Neuronal stem cell (in vitro differentiated cells): ENCODE data around the gene TUBA8.
A peak's percentile ranks its signal among the peaks of the same experiment; 100 is the strongest.

Experiments used
- DNase-seq: peaks from one replicate; pipeline ENCODE4 v3.0.0-alpha.2; 2013; ENCODE audit warnings: low spot score
- H2AFZ ChIP-seq: one replicate; pipeline ENCODE4 v1.6.1; 2013; ENCODE audit warnings: mild to moderate bottlenecking, low read length, inconsistent platforms
- H2AK5ac ChIP-seq: 2 replicates; pipeline ENCODE4 v1.6.1; 2013; ENCODE audit warnings: low read depth, mild to moderate bottlenecking, inconsistent platforms, low read length, moderate library complexity, mixed read lengths
- H2BK120ac ChIP-seq: 2 replicates; pipeline ENCODE4 v1.6.1; 2013; ENCODE audit warnings: low read depth, mild to moderate bottlenecking, inconsistent platforms, low read length, moderate library complexity, mixed read lengths
- H2BK12ac ChIP-seq: one replicate; pipeline ENCODE4 v1.6.1; 2013; ENCODE audit warnings: low read length, inconsistent platforms
- H2BK15ac ChIP-seq: 2 replicates; pipeline ENCODE4 v1.6.1; 2013; ENCODE audit warnings: mild to moderate bottlenecking, low read length, inconsistent platforms, mixed read lengths
- H2BK5ac ChIP-seq: one replicate; pipeline ENCODE4 v1.6.1; 2013; ENCODE audit warnings: inconsistent platforms, mild to moderate bottlenecking, low read length, moderate library complexity
- H3K14ac ChIP-seq: one replicate; pipeline ENCODE4 v1.6.1; 2013; ENCODE audit warnings: low read length, inconsistent platforms
- H3K18ac ChIP-seq: 2 replicates; pipeline ENCODE4 v1.6.1; 2013; ENCODE audit warnings: low read length, inconsistent platforms
- H3K23ac ChIP-seq: 2 replicates; pipeline ENCODE4 v1.6.1; 2013; ENCODE audit warnings: low read depth, mild to moderate bottlenecking, mixed read lengths, low read length, inconsistent platforms; ENCODE audit not compliant: poor library complexity
- H3K27ac ChIP-seq: replicated peaks from 3 replicates; pipeline ENCODE4 v1.5.1; 2013; ENCODE audit warnings: low read length, inconsistent platforms
- H3K27me3 ChIP-seq, 3 experiments: 2 replicates each; pipeline ENCODE4 v1.6.1; 2013; ENCODE audit warnings: low read length in 3 of 3, mild to moderate bottlenecking in 2 of 3, inconsistent platforms in 1 of 3, low read depth in 1 of 3, mixed read lengths in 1 of 3, moderate library complexity in 1 of 3; ENCODE audit not compliant: control insufficient read depth in 3 of 3, insufficient read depth in 3 of 3
- H3K36me3 ChIP-seq, 2 donors: replicated peaks in 1 of 2; 2 replicates each; pipeline ENCODE4 v1.6.1; 2013; ENCODE audit warnings: low read length in 2 of 2; ENCODE audit not compliant: control insufficient read depth in 2 of 2, insufficient read depth in 2 of 2
- H3K4ac ChIP-seq: 2 replicates; pipeline ENCODE4 v1.6.1; 2013; ENCODE audit warnings: inconsistent platforms, mild to moderate bottlenecking, low read length, moderate library complexity
- H3K4me1 ChIP-seq, 2 donors: 1 replicate in 1 of 2; 2 replicates in 1 of 2; pipeline ENCODE4 v1.6.1; 2013; ENCODE audit warnings: low read length in 2 of 2, low read depth in 1 of 2; ENCODE audit not compliant: control insufficient read depth in 2 of 2, insufficient read depth in 1 of 2
- H3K4me2 ChIP-seq: one replicate; pipeline ENCODE4 v1.6.1; 2013; ENCODE audit warnings: mild to moderate bottlenecking, low read length, inconsistent platforms; ENCODE audit not compliant: insufficient read depth, poor library complexity, severe bottlenecking
- H3K4me3 ChIP-seq, 2 donors: 2 replicates each; pipeline ENCODE4 v1.5.1; 2013; ENCODE audit warnings: low read length in 2 of 2, mild to moderate bottlenecking in 2 of 2, inconsistent platforms in 1 of 2, moderate library complexity in 1 of 2
- H3K79me1 ChIP-seq: one replicate; pipeline ENCODE4 v1.6.1; 2013; ENCODE audit warnings: low read depth, mild to moderate bottlenecking, inconsistent platforms, low read length, moderate library complexity
- H3K9ac ChIP-seq: one replicate; pipeline ENCODE4 v1.6.1; 2013; ENCODE audit warnings: mild to moderate bottlenecking, low read depth, low read length, inconsistent platforms; ENCODE audit not compliant: poor library complexity
- H3K9me3 ChIP-seq, 2 donors: replicated peaks in 1 of 2; 2 replicates each; pipeline versions ENCODE3 to v1.6.1; 2013; ENCODE audit warnings: low read length in 2 of 2, mild to moderate bottlenecking in 2 of 2, inconsistent platforms in 1 of 2, low read depth in 1 of 2, mixed read lengths in 1 of 2, moderate library complexity in 1 of 2; ENCODE audit not compliant: control insufficient read depth in 2 of 2, insufficient read depth in 1 of 2
- H4K8ac ChIP-seq: one replicate; pipeline ENCODE4 v1.6.1; 2013; ENCODE audit warnings: low read depth, mild to moderate bottlenecking, inconsistent platforms, low read length, moderate library complexity
- H4K91ac ChIP-seq: one replicate; pipeline ENCODE4 v1.6.1; 2013; ENCODE audit warnings: low read length, low read depth, mild to moderate bottlenecking, inconsistent platforms; ENCODE audit not compliant: poor library complexity
- WGBS, 2 donors: extraction: QIAGEN DNeasy Blood & Tissue Kit; methylation state at CpG; one replicate each; pipeline ENCODE4 v1.1.7; 2013; ENCODE audit warnings: missing lambda C conversion rate in 2 of 2, mixed read lengths in 1 of 2; ENCODE audit not compliant: insufficient read length in 2 of 2, insufficient replicate concordance in 1 of 2; ENCODE audit errors: extremely low coverage in 2 of 2; 5-methylcytosine and 5-hydroxymethylcytosine counted together

Gene TUBA8

GRCh38 chr22:18114495-18114894 lies 3.9 kb downstream of the TUBA8 start:
- H2AK5ac ChIP-seq: no peak overlapping the region
- H3K4me2 ChIP-seq: no peak overlapping the region
- no peak overlapping the region for H3K14ac ChIP-seq
- no peak overlapping the region for H3K9ac ChIP-seq
- no peak overlapping the region for H3K4me3 ChIP-seq
- H3K79me1 ChIP-seq: no peaks in the 10 kb centered on the region
- no peak overlapping the region for H3K18ac ChIP-seq
- no peak for DNase-seq
- H3K27ac ChIP-seq: no peak overlapping the region
- H4K8ac ChIP-seq: no peak overlapping the region
- H2BK12ac ChIP-seq: no peak overlapping the region
- H3K23ac ChIP-seq: no peak overlapping the region
- H3K4me1 ChIP-seq: peaks cover 3 to 4% of the 10 kb centered on the region in 2 donors
- H3K27me3 ChIP-seq: peaks cover 0 to 22% (median 5%) of the 10 kb centered on the region in 3 experiments
- no peak overlapping the region for H4K91ac ChIP-seq
- no peak overlapping the region for H2AFZ ChIP-seq
- H2BK120ac ChIP-seq: no peak overlapping the region
- no CpG with 5 or more reads among the region's 4 CpGs for WGBS, 2 donors
- H3K9me3 ChIP-seq: no peaks in the 10 kb centered on the region
- H3K36me3 ChIP-seq: no peaks in the 10 kb centered on the region
- H2BK15ac ChIP-seq: no peak overlapping the region
- no peak overlapping the region for H3K4ac ChIP-seq
- no peak overlapping the region for H2BK5ac ChIP-seq

GRCh38 chr22:18114976-18115652 lies 4.5 kb downstream of the TUBA8 start:
- Histone ChIP-seq H2BK5ac (no peak overlapping the region), H3K27me3 (peaks cover 0 to 17% (median 1%) of the 10 kb centered on the region in 3 experiments), H2BK120ac (no peak overlapping the region), H2AFZ (no peak overlapping the region), H2BK15ac (no peak overlapping the region), H3K79me1 (no peaks in the 10 kb centered on the region), H2AK5ac (no peak overlapping the region), H3K27ac (no peak overlapping the region), H3K14ac (no peak overlapping the region), H3K4me1 (peaks cover 3 to 4% of the 10 kb centered on the region in 2 donors), H3K4me3 (peak overlapping the region in 1 of 2 donors; percentile 36), H4K91ac (no peak overlapping the region), H3K4me2 (no peak overlapping the region), H3K36me3 (no peaks in the 10 kb centered on the region), H3K18ac (peak overlapping the region; percentile 22), H3K23ac (peak overlapping the region; percentile 70), H3K4ac (no peak overlapping the region), H2BK12ac (no peak overlapping the region), H3K9me3 (no peaks in the 10 kb centered on the region), H3K9ac (no peak overlapping the region), H4K8ac (no peak overlapping the region)
- no CpG with 5 or more reads among the region's 15 CpGs for WGBS, 2 donors
- DNase-seq: no peak

- Histone ChIP-seq H2BK15ac (no peak overlapping the region), H3K9me3 (no peaks in the 10 kb centered on the region), H4K8ac (no peak overlapping the region), H3K18ac (no peak overlapping the region), H3K79me1 (no peaks in the 10 kb centered on the region), H3K4me3 (no peak overlapping the region), H3K36me3 (no peaks in the 10 kb centered on the region), H2AFZ (no peak overlapping the region), H2BK120ac (no peak overlapping the region), H3K23ac (no peak overlapping the region), H3K27me3 (peaks cover 0 to 10% (median 0%) of the 10 kb centered on the region in 3 experiments), H3K14ac (no peak overlapping the region), H2AK5ac (no peak overlapping the region), H3K4me2 (no peak overlapping the region), H2BK5ac (no peak overlapping the region), H3K9ac (no peak overlapping the region), H3K4me1 (peaks cover 1 to 8% of the 10 kb centered on the region in 2 donors), H4K91ac (no peak overlapping the region), H2BK12ac (no peak overlapping the region), H3K4ac (no peak overlapping the region), H3K27ac (no peak overlapping the region)
- no CpG with 5 or more reads among the region's 8 CpGs for WGBS, 2 donors
- no peak for DNase-seq
Measured at GRCh38 chr22:18115906-18116371, 5.3 kb downstream of the TUBA8 start.

DNA sequence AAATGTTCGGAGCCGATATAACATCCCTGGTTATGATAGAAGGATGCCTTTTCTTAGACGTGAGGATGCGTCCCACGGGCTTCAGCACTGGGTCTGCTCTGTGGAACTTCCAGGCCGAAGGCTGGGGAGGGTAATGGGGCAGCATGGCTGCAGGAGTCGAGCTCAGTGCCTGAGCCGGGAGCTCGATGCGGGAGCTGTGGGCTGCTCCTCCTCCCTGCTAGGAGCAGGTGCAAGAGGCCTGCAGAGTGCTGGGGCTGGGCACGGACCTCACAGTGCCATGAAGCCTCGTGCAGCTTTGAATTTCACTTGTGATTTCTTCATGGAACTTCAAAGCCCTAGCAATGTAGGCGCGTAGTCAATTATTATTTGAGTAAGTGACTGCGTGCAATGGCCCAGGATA lies 6.0 kb downstream of the TUBA8 start:
- no CpG with 5 or more reads among the region's 15 CpGs for WGBS, 2 donors
- no peaks in the 10 kb centered on the region for H3K36me3 ChIP-seq

More for the DNA sequence above, 6.0 kb downstream of the TUBA8 start:
- Histone ChIP-seq H4K8ac (no peak overlapping the region), H3K9ac (no peak overlapping the region), H3K14ac (peak overlapping the region; percentile 42), H3K9me3 (no peaks in the 10 kb centered on the region), H2AFZ (no peak overlapping the region), H3K18ac (no peak overlapping the region), H2BK15ac (no peak overlapping the region), H2BK12ac (no peak overlapping the region), H3K27me3 (peaks cover 0 to 3% (median 0%) of the 10 kb centered on the region in 3 experiments), H2BK120ac (no peak overlapping the region), H3K4me3 (no peak overlapping the region), H3K27ac (no peak overlapping the region), H2BK5ac (no peak overlapping the region), H2AK5ac (no peak overlapping the region), H3K23ac (no peak overlapping the region), H3K4ac (no peak overlapping the region), H3K4me2 (no peak overlapping the region), H3K4me1 (peaks cover 6 to 9% of the 10 kb centered on the region in 2 donors), H4K91ac (no peak overlapping the region), H3K79me1 (no peaks in the 10 kb centered on the region)
- no peak for DNase-seq
